ENCODE data around the gene SAMM50. TPM values are rescaled to one million over a fixed set of nuclear protein-coding genes. Genes with fewer than 3 reads are reported as not detected.

Gene SAMM50
- total RNA-seq, 1 donor, result 37.6 TPM

- DNase-seq (ENCODE audit: low read depth), result no peak
- H3K4me3 ChIP-seq (ENCODE audit: low read depth, low read length), result no peak overlapping the region
- no peak for TF ChIP-seq CTCF (IDR thresholded peaks at IDR 0.05; ENCODE audit: insufficient read depth, low read depth, low read length)
These were observed 19.8 kb downstream of the SAMM50 start for GRCh38 chr22:43975041-43975440.

GRCh38 chr22:43976861-43977795 lies 21.9 kb downstream of the SAMM50 start:
- no peak overlapping the region for H3K4me3 ChIP-seq (ENCODE audit: low read depth, low read length)
- TF ChIP-seq CTCF (IDR thresholded peaks at IDR 0.05; ENCODE audit: insufficient read depth, low read depth, low read length), result no peak
- no peak for DNase-seq (ENCODE audit: low read depth)

GRCh38 chr22:43978558-43978957 lies 23.3 kb downstream of the SAMM50 start:
- DNase-seq (ENCODE audit: low read depth), result no peak
- TF ChIP-seq CTCF (IDR thresholded peaks at IDR 0.05; ENCODE audit: insufficient read depth, low read depth, low read length), result no peak

GRCh38 chr22:43980579-43980978 lies 25.3 kb downstream of the SAMM50 start:
- no peak for TF ChIP-seq CTCF (IDR thresholded peaks at IDR 0.05; ENCODE audit: insufficient read depth, low read depth, low read length)
- no peak overlapping the region for H3K4me3 ChIP-seq (ENCODE audit: low read depth, low read length)
- no peak for DNase-seq (ENCODE audit: low read depth)

More at GRCh38 chr22:43978558-43978957, 23.3 kb downstream of the SAMM50 start:
- H3K4me3 ChIP-seq (ENCODE audit: low read depth, low read length), result no peak overlapping the region

GRCh38 chr22:43980996-43981395 lies 25.8 kb downstream of the SAMM50 start:
- H3K4me3 ChIP-seq (ENCODE audit: low read depth, low read length), result no peak overlapping the region
- DNase-seq (ENCODE audit: low read depth), result no peak
- no peak for TF ChIP-seq CTCF (IDR thresholded peaks at IDR 0.05; ENCODE audit: insufficient read depth, low read depth, low read length)

- no peak for DNase-seq (ENCODE audit: low read depth)
- no peak for TF ChIP-seq CTCF (IDR thresholded peaks at IDR 0.05; ENCODE audit: insufficient read depth, low read depth, low read length)
- H3K4me3 ChIP-seq (ENCODE audit: low read depth, low read length), result no peak overlapping the region
These were observed 28.6 kb downstream of the SAMM50 start for GRCh38 chr22:43983808-43984207.

Data from fibroblast of villous mesenchyme (primary cell).